ENCODE data around the gene FEM1B.
A peak's percentile ranks its signal among the peaks of the same experiment; 100 is the strongest.

FEM1B gene

DNA sequence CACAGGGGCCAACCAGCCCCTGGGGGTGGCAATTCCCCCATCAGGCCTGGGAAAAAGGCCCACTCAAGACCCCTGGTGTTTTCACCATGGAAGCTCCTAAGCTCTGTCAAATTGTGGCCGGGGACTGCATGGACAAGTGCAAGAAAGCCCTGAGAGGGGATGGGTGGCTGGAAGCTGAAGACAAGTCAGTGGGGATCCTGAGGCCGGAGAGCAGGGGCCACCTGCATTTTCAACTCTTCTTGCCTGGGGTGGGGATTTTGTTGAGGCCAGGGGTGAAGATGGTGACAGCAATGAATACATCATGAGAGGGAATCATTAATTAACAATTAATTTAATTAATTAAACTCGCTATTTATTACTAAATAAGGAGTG, 33.9 kb downstream of the FEM1B start:
- DNase-seq (ENCODE audit: low spot score in 2 of 2), result peak in 1 of 2 experiments; percentile 4
- Histone ChIP-seq H3K9me3 (no peaks in the 10 kb centered on the region), H3K4me3 (no peak overlapping the region), H3K36me3 (replicated peaks) (no peaks in the 10 kb centered on the region), H3K27me3 (ENCODE audit: low read depth) (peaks cover 8% of the 10 kb centered on the region; the same call in 1 of the 2 replicates), H3K4me1 (peaks cover 3% of the 10 kb centered on the region; the same call in 1 of the 2 replicates)
- in situ Hi-C loops (cut with MboI; ENCODE audit: low sequenced_read_pairs), result loop anchor here (25.0 kb wide), 1 partner anchor 576 kb away; no protein-coding TSS in a partner anchor

DNA sequence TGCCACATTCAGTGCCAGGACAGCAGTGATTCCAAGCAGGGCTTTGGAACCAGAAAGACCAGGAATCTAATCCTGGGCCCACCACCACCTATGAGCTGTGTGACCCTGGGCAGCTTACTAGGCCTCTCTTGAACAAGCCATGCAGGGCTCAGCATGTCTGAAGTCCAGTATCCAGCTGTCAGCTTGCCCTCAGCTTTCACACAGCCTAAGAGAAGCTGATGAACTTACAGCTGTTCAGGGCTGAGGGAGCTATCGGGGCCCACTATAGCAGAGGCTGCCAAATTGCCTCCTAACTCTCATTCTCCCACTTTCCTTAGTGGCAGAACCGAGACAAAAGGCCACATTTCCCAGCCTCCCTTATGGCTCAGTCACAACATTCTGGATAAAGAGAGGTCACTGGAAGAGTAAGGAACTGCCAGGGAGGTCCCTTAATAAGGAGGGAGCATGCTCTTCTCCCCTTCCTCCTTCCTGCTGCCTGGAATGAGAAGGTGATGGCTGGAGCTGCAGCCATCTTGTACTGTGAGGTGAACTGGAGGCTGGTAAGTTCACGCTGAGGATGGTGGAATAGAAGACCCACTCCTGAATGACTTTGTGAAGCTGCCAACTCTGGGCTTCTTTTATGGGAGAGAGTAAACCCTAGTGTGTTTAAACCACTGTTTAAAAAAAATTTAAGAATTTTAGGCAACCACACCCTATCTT, 34.5 kb downstream of the FEM1B start:
- H3K36me3 ChIP-seq (replicated peaks), result no peaks in the 10 kb centered on the region
- H3K9me3 ChIP-seq, result no peaks in the 10 kb centered on the region
- H3K4me3 ChIP-seq, result no peak overlapping the region
- DNase-seq (ENCODE audit: low spot score in 2 of 2), result peak in 1 of 2 experiments; percentile 4
- H3K27me3 ChIP-seq (ENCODE audit: low read depth), result peaks cover 6% of the 10 kb centered on the region; the same call in 1 of the 2 replicates
- peaks cover under 1% of the 10 kb centered on the region; the same call in 1 of the 2 replicates for H3K4me1 ChIP-seq
- in situ Hi-C loops (cut with MboI; ENCODE audit: low sequenced_read_pairs), result loop anchor here (25.0 kb wide), 1 partner anchor 575 kb away; no protein-coding TSS in a partner anchor

DNA sequence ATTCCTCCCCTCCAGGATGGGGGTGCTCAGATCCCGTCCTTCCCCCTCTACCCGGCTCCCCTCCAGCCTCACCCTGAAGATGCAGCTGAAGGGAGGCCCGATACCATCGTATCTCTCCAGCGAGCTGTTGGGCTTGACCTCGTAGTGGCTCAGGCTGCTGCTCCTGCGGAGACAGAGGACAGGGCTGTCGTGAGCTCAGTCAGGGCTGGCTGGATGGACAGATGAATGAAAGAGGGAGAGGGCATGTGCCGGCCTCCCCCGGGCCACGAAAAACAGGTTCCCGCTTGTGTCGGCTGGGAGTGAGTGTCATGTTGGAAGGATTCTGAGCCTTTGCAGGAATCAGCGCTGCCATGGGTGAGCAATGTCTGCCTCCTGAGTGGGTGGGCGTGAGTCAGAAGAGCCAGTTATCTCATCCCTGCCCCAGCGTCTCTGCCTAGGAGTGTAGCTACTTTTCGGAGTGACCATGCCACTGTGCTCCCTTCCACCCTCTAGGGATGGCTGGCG, 35.2 kb downstream of the FEM1B start:
- H3K4me1 ChIP-seq, result no peaks in the 10 kb centered on the region
- no peak overlapping the region for H3K4me3 ChIP-seq
- no peaks in the 10 kb centered on the region for H3K27me3 ChIP-seq (ENCODE audit: low read depth)
- no peaks in the 10 kb centered on the region for H3K9me3 ChIP-seq
- H3K36me3 ChIP-seq (replicated peaks), result no peaks in the 10 kb centered on the region
- in situ Hi-C loops (cut with MboI; ENCODE audit: low sequenced_read_pairs), result loop anchor here (25.0 kb wide), 1 partner anchor 575 kb away; no protein-coding TSS in a partner anchor
- DNase-seq (ENCODE audit: low spot score in 2 of 2), result peak in 1 of 2 experiments; percentile 8

GRCh38 chr15:68313501-68314410, 36.2 kb downstream of the FEM1B start:
- Histone ChIP-seq H3K9me3 (no peaks in the 10 kb centered on the region), H3K4me1 (no peaks in the 10 kb centered on the region), H3K4me3 (no peak overlapping the region), H3K36me3 (replicated peaks) (no peaks in the 10 kb centered on the region), H3K27me3 (ENCODE audit: low read depth) (no peaks in the 10 kb centered on the region)
- peak in 1 of 2 experiments; percentile 10 for DNase-seq (ENCODE audit: low spot score in 2 of 2)
- in situ Hi-C loops (cut with MboI; ENCODE audit: low sequenced_read_pairs), result loop anchor here (25.0 kb wide), 1 partner anchor 574 kb away; no protein-coding TSS in a partner anchor

DNA sequence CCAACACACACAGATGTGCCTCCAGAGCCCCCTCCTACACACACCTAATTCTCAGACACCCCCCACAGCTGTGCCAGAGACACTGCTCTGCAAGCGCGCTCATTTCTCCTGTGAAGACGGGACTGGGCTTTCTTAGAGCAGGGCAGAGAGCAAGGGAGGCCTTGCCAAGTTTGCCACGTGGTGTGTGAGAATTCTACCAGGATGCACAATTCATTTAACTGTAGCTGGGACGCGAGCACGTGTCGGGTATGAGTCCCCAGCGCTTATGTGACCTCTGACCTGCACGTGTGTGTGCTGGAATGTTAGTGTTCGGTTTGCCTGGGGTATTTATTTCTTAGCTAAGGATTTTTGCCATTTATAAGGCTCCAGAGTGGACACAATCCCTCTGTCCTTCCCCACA, 37.0 kb downstream of the FEM1B start:
- H3K4me1 ChIP-seq, result no peaks in the 10 kb centered on the region
- no peaks in the 10 kb centered on the region for H3K9me3 ChIP-seq
- H3K4me3 ChIP-seq, result no peak overlapping the region
- H3K36me3 ChIP-seq (replicated peaks), result no peaks in the 10 kb centered on the region
- in situ Hi-C loops (cut with MboI; ENCODE audit: low sequenced_read_pairs), result loop anchor here (25.0 kb wide), 1 partner anchor 573 kb away; no protein-coding TSS in a partner anchor
- peak in 1 of 2 experiments; percentile 9 for DNase-seq (ENCODE audit: low spot score in 2 of 2)
- no peaks in the 10 kb centered on the region for H3K27me3 ChIP-seq (ENCODE audit: low read depth)

DNA sequence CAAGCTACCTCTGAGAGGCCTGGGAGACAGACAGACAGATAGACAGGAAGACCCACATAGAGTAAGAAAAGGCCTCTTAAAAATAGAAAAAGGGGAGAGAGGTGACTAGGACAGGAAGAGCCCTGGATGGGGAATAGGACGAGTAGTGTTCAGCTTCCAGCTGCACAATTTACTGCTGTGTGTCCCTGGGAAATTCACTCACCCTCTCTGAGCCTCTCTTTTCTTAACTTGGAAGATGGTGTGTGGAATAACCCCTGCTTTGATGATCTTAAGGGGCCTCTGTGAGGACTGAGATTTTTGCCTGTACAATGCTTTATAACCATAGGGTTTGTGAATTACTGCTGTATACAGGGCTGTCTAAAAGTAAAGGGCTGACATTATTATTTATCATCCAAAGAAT, 37.5 kb downstream of the FEM1B start:
- peak in 1 of 2 experiments; percentile 4 for DNase-seq (ENCODE audit: low spot score in 2 of 2)
- Histone ChIP-seq H3K4me3 (no peak overlapping the region), H3K27me3 (ENCODE audit: low read depth) (no peaks in the 10 kb centered on the region), H3K9me3 (no peaks in the 10 kb centered on the region), H3K36me3 (replicated peaks) (no peaks in the 10 kb centered on the region), H3K4me1 (no peaks in the 10 kb centered on the region)
- in situ Hi-C loops (cut with MboI; ENCODE audit: low sequenced_read_pairs), result loop anchor here (25.0 kb wide), 1 partner anchor 572 kb away; no protein-coding TSS in a partner anchor

GRCh38 chr15:68315495-68316031, 38.0 kb downstream of the FEM1B start:
- H3K9me3 ChIP-seq, result no peaks in the 10 kb centered on the region
- no peaks in the 10 kb centered on the region for H3K27me3 ChIP-seq (ENCODE audit: low read depth)
- H3K36me3 ChIP-seq (replicated peaks), result no peaks in the 10 kb centered on the region
- peak in 1 of 2 experiments; percentile 19 for DNase-seq (ENCODE audit: low spot score in 2 of 2)
- no peaks in the 10 kb centered on the region for H3K4me1 ChIP-seq
- in situ Hi-C loops (cut with MboI; ENCODE audit: low sequenced_read_pairs), result loop anchor here (25.0 kb wide), 1 partner anchor 572 kb away; no protein-coding TSS in a partner anchor
- no peak overlapping the region for H3K4me3 ChIP-seq

GRCh38 chr15:68316061-68316804, 38.7 kb downstream of the FEM1B start:
- H3K36me3 ChIP-seq (replicated peaks), result no peaks in the 10 kb centered on the region
- no peaks in the 10 kb centered on the region for H3K9me3 ChIP-seq
- no peaks in the 10 kb centered on the region for H3K4me1 ChIP-seq
- peak; percentile 44 to 73 for DNase-seq (ENCODE audit: low spot score in 2 of 2)
- in situ Hi-C loops (cut with MboI; ENCODE audit: low sequenced_read_pairs), result loop anchor here (25.0 kb wide), 1 partner anchor 571 kb away; no protein-coding TSS in a partner anchor
- H3K4me3 ChIP-seq, result no peak overlapping the region
- H3K27me3 ChIP-seq (ENCODE audit: low read depth), result no peaks in the 10 kb centered on the region

- in situ Hi-C loops (cut with MboI; ENCODE audit: low sequenced_read_pairs), result loop anchor here (25.0 kb wide), 1 partner anchor 570 kb away; no protein-coding TSS in a partner anchor
- no peaks in the 10 kb centered on the region for H3K27me3 ChIP-seq (ENCODE audit: low read depth)
- no peak for DNase-seq (ENCODE audit: low spot score in 2 of 2)
- H3K4me3 ChIP-seq, result no peak overlapping the region
- H3K36me3 ChIP-seq (replicated peaks), result no peaks in the 10 kb centered on the region
- no peaks in the 10 kb centered on the region for H3K9me3 ChIP-seq
- H3K4me1 ChIP-seq, result no peaks in the 10 kb centered on the region
Observed at GRCh38 chr15:68317281-68318007, 39.9 kb downstream of the FEM1B start.

DNA sequence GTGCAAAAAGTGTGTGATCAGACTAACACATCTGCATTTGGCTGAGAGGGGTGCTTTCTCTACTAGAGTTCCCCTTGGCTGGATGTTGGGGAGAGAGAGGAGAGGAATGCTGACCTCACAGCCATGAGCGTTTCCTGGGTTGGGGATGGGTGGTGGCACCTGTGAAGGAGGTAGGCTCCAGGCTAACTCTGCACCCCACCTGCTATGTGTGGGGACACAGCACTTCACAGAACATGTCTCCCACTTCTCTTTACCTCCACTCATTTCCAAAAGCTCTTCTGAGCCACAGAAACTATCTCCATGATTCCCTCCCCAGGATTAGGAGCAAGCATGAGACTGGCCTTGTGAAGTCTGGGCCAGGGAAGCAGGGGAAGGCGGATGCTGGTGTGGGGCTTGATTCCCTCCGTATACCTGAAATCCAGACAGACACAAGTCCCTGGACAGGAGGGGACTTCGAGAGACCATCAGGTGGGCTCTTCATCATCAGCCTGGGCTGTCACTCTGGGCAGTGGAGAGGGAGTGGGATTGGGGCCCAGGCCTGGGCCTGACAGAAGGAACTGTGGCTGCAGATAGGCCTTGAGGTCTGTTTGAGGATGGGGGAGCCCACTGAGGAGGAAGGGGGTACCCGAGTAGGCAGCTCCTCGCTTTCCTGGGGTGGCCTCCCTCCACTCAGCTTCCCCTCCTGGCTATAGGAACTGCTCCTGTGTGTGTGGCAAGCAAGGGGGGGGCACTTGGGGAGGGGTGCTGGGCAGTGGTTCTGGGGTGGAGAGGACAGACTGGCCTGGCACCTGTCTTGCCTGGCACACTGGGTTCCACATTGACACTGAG, 40.7 kb downstream of the FEM1B start:
- in situ Hi-C loops (cut with MboI; ENCODE audit: low sequenced_read_pairs), result loop anchor here (25.0 kb wide), 1 partner anchor 569 kb away; no protein-coding TSS in a partner anchor
- DNase-seq (ENCODE audit: low spot score in 2 of 2), result no peak
- Histone ChIP-seq H3K4me1 (no peaks in the 10 kb centered on the region), H3K36me3 (replicated peaks) (no peaks in the 10 kb centered on the region), H3K9me3 (no peaks in the 10 kb centered on the region), H3K4me3 (no peak overlapping the region), H3K27me3 (ENCODE audit: low read depth) (peaks cover 4% of the 10 kb centered on the region)

- no peak for DNase-seq (ENCODE audit: low spot score in 2 of 2)
- Histone ChIP-seq H3K36me3 (replicated peaks) (no peaks in the 10 kb centered on the region), H3K4me3 (no peak overlapping the region), H3K27me3 (ENCODE audit: low read depth) (peaks cover 12% of the 10 kb centered on the region), H3K9me3 (no peaks in the 10 kb centered on the region), H3K4me1 (no peaks in the 10 kb centered on the region)
- in situ Hi-C loops (cut with MboI; ENCODE audit: low sequenced_read_pairs), result loop anchor here (25.0 kb wide), 1 partner anchor 568 kb away; no protein-coding TSS in a partner anchor
Observed at GRCh38 chr15:68318931-68319909, 41.7 kb downstream of the FEM1B start.

Measured in HAP-1 (cell line).